ENCODE results near the gene SNX22.

GRCh38 chr15:64162869-64163658 is 11.5 kb downstream of the SNX22 start, which contains the start of gene PPIB:
- TF ChIP-seq CTCF (IDR thresholded peaks at IDR 0.05) (peak in 5 of 6 experiments; percentile 27 to 57 (median 45)), POLR2A (IDR thresholded peaks at IDR 0.05) (peak; percentile 75 to 91)

Measured in Peyer's patch (tissue), 4 donors.